Activated gamma-delta T cell treated with anti-CD3 and anti-CD28 coated beads, Interleukin-2, amount 50 U/mL, for 16 hours (primary cell): ENCODE results near the gene SPATA20.

Experiments
- DNase-seq: peaks from one replicate; pipeline ENCODE4 v3.0.0-alpha.2; 2020; ENCODE audit warnings: low read depth

Gene SPATA20

DNA sequence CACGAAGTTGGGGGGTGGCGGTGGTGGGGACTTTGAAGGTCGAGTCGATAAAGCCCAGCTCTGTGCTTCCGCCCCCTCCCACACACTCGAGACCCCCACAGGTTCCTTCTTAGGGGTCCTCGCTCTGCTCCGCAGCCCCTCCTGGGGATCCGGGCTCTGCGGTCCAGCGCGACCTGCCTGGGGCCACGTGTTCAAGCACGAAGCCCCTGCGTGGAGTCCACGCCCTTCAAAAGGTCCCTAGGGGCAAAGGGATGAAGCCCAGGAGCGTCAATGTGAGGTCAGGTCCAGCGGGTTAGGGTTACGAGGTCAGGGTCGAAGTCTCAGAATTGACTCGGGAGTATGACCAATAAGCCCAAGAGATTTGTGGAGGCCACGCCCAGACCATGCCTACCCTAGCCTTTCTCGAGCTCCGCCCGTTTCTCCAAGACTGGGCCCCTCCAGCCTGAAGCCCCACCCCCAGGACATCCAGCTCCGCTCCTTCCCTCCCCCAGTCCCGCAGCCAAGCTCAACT, 12.8 kb downstream of the SPATA20 start:
- no peak for DNase-seq

DNA sequence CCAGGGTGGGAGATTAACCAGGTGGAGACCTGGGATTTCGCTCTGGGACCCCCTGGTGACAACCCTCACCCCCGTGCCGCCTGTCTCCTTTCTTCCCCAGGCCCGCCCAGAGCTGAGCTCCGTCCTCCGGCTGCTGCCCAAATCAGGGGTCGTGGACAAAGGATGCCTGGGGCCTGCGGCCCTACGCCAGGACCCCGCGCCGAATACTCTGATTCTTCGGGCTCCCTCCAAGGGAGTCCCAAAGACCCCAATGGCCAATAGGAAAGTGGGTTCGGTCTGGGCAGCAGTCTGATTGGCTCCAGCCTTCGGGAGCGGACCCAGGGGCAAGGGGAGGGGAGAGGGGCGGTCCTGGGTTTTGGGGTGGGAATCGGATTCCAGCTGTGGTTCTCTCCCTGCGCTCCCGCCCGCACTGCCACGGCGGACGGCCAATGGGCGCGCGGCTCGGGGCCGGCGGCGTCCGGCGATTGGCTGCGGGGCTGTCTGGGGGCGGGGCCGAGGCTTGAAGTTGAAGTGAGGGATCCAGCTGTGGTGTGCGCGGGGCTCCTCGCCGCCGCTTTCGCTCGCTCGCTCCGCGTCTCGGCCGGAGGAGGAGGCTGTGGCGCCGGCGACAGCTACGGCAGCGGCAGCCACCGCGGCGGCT, 13.3 kb downstream of the SPATA20 start, which contains the start of gene CACNA1G:
Gene CACNA1G, plus strand, starts transcription at position 531 of the 640 bp plus-strand sequence. CDS start 745 bp downstream, outside the sequence.
- peak; percentile 68 for DNase-seq

DNA sequence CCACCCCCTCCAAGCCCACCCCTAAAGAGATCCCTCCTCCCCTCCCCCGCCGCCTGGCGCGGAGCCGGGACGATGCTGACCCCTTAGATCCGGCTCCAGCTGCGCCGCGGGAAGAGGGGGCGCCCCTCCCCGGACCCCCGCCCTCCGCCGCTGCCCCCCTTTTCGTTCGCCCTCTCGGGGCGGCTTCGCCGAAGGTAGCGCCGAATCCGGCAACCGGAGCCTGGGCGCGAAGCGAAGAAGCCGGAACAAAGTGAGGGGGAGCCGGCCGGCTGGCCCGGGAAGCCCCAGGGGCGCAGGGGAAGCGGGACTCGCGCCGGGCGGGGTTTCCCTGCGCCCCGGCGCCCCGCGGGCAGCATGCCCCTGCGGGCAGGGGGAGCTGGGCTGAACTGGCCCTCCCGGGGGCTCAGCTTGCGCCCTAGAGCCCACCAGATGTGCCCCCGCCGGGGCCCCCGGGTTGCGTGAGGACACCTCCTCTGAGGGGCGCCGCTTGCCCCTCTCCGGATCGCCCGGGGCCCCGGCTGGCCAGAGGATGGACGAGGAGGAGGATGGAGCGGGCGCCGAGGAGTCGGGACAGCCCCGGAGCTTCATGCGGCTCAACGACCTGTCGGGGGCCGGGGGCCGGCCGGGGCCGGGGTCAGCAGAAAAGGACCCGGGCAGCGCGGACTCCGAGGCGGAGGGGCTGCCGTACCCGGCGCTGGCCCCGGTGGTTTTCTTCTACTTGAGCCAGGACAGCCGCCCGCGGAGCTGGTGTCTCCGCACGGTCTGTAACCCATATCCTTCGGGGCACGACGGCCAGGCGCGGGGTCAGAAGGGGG, 14.2 kb downstream of the SPATA20 start:
- no peak for DNase-seq

DNA sequence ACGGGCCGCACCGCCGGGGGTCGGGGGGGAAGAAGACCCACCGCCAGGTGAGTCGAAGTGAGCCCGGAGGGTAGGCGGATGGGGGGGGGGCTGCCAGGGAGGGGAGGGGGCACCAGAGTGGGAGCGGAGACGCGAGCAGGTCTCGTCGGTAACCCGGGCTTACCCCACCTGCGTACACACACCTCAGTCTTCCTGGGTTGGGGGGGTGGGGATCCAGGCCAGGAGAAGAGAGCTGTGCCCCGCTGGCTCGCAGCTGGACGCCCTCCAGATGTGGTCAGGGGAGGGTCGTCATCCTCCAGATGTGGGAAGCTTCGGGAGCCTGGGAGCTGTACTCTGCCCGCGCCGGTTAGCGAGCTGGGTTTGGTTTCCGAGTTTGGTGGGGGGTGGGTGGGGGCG, 14.8 kb downstream of the SPATA20 start:
- DNase-seq = no peak

DNA sequence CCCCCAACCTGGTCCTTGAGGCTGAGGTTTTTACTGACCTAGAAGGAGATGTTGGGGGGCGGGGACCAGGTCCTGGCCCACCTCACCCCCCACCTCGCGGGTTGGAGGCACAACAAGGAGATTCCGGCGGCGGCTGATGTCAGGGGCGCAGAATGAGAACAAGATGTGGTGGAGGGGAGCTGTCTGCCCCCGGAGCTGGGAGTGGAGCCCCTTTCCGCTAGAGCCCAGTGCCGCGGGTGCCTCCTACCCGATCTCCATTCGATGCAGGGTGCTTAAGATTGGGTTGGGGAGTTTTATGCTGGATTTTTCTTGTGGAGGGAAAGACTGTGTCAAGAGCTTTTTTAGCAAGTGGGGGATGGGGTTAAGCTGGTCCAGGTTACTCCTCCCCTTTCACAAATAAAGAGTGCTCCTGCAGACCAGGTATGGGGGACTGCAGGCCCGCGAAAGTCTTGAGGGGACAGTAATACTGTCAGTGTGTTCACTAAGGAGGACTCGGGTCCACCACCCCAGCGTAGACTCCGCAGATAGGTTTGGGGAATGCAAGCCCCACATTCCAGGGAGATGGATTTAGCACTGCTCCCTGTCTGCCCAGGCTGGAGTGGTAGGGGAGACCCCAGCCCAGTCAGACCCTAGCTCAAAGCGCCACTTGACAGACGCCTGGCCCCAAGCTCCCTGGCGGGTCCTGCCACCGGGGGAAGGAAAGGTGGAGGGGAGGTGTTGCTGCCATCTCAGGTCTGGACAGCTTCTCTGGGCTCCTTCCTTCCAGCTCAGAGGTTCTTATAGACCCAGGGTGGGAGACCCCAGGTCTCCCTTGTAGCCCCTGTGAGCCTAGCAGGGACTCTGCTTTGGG, 15.5 kb downstream of the SPATA20 start:
- DNase-seq = no peak

DNA sequence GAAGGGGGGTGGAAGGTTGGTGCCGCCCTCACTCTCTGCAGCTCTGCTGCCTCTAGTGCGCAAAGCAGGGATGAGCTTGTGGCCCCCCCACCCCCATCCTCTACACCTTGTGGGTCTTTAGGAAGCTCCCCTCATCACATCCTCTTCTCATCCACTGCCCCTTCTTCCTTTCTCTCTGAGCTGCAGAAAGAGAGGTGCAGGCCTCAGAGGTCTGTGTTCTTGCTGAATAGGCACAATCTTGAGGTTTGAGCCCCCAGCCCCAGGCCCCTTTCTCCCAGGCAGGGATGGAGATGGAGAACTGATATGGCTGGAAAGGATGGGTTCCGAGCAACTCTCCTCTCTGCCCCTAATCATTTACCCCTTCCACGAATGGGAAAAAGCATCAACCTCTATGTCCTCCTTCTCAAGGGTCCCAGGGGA, 16.1 kb downstream of the SPATA20 start:
- no peak for DNase-seq

DNA sequence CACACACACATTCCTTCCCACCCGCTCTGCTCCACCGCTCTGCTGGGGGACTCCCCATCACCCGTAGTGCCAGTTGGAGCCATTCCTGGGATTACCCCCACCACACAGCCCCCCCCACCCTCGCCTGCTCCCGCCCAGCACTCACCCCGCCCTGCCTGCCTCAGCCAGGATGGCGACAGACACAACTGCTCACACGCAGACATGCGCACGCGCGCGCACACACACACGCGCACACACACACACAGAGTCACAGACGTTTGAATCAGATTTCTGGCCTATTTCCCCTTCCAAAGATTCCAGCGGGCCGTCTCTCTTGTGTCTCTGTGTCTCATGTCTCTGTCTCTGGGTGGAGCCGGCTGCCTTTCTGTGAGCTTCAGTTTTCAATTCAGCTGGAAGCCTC, 17.9 kb downstream of the SPATA20 start:
- DNase-seq = no peak

DNA sequence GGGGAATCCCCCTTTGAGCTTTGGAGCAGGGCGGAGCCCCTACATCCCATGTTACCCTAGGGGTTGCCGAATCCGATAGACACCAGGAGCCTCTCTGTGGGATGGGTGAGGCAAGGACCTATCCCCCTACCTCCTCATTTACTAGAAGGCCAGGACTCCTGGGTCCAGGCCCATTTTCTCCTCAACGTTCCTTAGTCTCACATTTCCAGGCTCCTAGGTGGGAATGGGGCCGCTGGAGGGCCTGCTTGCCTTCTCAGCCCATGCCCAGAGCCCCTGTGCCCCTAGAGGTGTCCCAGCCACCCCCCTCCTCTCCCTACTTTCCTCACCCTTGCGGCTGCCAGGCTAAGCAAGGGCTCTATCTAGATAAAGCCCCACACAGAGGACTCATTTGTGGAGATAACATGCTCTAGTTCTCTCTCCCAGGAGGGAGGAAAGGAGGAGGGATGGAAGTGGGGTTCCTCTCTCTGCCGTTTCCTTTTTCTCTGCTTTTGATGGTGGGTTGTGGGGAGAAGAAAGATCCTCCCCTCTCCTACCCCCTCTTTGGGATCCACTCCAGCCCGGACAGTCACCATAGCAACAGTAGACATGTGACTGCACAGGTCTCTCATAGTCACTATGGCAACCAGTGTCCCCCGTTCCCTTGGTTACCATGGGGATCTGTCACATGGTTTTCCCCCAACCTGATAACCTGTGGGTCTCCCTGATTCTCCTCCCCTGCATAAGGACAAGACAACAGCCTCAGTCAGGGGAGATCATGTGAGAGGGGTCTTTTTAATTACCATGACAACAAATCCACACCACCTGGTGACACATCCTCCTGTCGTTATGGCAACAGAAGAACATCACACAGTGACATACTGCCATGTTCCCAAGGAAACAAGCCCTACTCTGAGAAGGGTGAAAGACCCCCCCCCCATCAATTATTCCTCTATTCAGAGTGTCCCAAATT, 18.7 kb downstream of the SPATA20 start:
- no peak for DNase-seq

DNA sequence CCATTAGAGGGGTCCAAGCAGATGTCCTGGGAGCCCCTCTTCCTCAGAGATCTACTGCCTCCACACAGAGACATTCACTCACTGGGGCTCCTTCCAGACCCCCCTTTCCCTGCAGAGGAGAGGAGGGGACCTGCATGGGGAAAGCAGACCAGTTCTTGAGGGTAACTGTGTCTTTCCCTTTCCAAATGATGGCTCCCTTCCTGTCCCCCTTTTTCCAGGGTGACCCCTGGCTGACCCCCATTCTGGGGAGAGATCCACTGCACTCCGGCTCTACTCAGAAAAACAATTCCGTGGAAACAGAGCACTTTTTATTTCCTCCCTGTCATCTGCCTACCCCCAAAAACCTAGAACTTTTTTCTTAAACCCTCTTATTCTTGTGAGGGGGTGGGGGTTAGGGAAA, 19.9 kb downstream of the SPATA20 start:
- no peak for DNase-seq

DNA sequence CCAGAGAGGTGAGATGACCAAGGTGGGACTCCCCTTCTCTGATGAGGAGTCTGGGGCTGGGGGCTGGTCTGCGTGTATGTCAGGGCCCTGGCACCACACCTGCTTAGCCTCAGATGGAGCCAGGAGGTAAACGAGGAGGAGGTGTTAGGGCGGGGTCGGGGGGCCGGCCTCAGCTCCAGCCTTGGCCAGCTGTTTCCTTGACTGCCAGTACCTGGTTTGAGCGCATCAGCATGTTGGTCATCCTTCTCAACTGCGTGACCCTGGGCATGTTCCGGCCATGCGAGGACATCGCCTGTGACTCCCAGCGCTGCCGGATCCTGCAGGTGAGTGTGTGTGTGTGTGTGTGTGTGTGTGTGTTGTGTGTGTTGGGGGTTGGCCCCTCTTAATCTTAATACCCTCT, 21.7 kb downstream of the SPATA20 start:
- DNase-seq = no peak

DNA sequence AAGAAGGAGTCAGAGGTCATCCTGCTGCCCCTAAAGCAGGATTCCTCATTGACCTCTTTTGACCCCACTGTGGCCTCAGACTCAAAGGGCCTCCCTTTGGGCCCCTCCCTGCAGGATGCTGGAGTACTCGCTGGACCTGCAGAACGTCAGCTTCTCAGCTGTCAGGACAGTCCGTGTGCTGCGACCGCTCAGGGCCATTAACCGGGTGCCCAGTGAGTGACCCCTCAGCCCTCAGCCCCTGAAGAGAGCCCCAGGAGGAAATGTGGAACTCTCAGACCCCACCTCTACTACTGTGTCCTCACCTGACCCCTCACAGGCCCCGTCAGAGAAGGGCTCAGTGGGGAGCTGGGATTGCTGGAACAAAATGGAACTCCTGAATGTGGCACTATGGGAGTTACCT, 22.6 kb downstream of the SPATA20 start:
- no peak for DNase-seq

DNA sequence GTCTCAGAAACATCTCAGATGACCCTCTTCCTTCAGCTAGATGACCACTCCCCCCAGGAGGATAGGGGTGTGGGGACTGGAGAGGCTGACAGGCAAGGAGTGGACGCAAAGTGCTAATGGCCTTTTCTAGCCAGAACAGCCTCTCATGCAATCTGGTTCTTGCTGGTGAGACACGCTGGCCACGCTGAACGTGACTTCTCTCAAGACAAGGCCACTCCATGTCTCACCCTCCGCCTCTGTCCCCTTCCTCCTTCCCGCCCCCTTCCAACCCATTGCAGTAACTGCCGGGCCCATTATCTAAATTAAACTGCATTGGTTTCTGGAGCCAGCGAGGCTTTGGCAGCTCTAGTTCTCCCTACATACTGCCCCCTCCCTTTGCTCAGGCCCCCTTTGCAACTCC, 23.1 kb downstream of the SPATA20 start:
- no peak for DNase-seq

DNA sequence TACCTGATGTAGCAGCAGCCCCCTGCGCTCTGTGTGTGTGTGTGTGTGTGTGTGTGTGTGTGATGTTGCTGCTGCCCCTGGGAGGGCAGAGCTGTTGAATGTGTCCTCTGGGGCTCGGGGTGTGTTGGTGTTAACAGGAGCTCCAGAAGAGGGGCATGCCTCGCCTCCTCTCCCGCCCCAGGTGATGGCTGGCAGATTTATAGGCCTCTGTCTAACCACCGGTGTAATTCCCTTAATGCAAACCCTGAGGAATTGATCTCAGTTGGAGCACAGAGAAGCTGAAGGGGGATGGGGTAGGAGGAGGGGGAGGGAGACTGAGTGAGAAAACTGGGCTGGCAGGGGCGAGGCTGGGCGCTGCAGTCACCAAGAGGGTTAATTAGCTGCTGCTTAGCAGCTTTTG, 23.6 kb downstream of the SPATA20 start:
- no peak for DNase-seq

DNA sequence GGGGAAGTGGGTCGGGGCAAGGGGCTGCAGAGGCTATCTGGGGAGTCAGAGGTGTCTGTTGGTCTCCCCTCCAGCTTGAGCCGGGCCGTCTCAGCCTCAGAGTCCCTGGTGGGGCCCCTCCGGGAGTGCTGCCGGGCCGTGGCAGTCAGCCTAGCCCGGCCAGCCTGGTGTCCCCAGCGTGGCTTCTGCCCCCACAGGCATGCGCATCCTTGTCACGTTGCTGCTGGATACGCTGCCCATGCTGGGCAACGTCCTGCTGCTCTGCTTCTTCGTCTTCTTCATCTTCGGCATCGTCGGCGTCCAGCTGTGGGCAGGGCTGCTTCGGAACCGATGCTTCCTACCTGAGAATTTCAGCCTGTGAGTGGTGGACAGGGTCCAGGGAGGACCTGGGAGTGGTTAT, 24.7 kb downstream of the SPATA20 start:
- DNase-seq = no peak

DNA sequence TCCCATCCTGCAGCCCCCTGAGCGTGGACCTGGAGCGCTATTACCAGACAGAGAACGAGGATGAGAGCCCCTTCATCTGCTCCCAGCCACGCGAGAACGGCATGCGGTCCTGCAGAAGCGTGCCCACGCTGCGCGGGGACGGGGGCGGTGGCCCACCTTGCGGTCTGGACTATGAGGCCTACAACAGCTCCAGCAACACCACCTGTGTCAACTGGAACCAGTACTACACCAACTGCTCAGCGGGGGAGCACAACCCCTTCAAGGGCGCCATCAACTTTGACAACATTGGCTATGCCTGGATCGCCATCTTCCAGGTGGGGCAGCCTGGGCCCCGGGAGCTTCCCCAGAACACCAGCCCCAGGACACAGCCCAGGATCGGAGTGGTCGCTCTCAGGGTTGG, 25.6 kb downstream of the SPATA20 start:
- DNase-seq = no peak

DNA sequence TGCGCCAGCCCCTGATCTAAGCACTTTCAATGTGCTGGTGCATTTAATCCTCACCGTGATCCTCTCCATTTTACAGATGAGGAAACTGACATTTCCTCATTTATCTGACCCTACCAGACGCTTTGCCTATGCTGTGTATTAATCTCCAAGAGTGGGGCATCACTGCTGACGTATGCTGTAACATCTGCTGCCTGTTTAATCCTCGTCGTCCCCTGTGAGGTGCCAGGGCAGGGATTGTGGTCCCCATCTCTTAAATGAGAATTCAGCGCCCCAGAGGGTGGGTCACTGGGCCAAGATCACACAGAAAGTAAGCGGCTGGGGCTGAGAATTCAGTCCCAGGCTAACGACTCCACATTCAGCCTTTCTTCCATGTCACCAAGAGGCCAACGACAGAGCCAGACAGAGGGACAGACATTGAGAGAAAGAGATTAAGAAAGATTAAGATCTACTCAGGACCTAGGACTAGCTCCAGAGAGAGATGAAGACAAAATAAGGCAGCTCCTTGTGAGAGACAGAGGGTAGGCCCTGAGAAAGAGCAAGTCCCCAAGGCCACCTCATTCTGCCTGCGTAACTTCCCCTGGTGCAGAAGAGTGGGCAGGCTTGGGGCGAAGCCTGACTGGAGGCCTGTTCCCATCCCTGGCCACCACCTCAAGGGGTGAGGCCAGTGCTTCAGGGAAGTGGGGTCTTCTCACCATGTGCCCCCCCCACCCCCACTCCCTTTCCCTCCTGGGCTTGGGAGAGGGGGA, 27.1 kb downstream of the SPATA20 start:
- no peak for DNase-seq

DNA sequence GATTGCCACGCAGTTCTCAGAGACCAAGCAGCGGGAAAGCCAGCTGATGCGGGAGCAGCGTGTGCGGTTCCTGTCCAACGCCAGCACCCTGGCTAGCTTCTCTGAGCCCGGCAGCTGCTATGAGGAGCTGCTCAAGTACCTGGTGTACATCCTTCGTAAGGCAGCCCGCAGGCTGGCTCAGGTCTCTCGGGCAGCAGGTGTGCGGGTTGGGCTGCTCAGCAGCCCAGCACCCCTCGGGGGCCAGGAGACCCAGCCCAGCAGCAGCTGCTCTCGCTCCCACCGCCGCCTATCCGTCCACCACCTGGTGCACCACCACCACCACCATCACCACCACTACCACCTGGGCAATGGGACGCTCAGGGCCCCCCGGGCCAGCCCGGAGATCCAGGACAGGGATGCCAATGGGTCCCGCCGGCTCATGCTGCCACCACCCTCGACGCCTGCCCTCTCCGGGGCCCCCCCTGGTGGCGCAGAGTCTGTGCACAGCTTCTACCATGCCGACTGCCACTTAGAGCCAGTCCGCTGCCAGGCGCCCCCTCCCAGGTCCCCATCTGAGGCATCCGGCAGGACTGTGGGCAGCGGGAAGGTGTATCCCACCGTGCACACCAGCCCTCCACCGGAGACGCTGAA, 28.7 kb downstream of the SPATA20 start:
- DNase-seq = no peak

DNA sequence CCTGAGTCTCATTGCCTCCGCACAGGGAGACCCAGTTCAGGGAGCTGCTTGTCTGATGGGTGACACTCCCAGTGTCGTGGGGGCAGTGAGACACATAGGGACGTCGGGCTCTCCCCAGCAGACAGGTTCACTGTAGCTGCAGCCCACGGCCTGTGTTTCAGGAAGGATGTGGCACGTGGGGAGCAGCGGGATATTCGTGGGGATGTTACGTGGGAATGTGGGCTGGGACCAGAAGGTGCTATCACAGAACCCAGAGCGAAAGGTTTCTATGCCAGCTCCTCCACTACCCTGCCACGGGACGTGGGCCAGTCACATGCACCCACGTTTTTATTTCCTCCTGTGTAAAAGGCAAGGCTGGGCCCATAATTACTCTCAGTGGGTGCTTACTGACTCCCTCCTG, 29.9 kb downstream of the SPATA20 start:
- DNase-seq = no peak

DNA sequence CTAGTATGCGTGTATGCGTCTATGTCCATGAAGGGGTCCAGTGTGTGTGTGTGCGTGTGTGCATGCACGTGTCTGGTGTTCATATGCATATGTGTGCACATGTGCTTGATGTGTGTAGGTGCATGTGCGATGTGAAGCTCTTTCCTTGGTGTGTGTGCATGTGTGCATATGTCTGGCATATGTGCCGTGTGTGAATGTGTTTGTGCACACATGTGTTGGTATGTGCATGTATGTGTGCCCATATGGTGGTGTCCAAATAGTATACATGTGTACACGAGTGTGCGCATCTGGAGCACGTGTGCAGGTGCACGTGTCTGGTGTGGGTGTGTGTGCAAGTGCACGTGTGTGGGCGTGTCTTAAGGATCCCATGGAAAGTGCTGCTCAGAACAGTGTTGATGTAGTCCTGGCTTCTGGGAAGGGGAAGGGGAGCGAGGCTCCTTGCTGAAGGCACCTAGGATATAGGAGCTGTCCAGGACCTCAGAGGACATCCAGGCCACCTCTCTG, 30.5 kb downstream of the SPATA20 start:
- no peak for DNase-seq

DNA sequence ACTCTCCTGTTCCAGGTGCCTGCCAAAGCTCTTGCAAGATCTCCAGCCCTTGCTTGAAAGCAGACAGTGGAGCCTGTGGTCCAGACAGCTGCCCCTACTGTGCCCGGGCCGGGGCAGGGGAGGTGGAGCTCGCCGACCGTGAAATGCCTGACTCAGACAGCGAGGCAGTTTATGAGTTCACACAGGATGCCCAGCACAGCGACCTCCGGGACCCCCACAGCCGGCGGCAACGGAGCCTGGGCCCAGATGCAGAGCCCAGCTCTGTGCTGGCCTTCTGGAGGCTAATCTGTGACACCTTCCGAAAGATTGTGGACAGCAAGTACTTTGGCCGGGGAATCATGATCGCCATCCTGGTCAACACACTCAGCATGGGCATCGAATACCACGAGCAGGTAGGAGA, 31.2 kb downstream of the SPATA20 start:
- DNase-seq = no peak
